ENCODE results near the gene MCCC1. TPM values are rescaled to one million over a fixed set of nuclear protein-coding genes. Genes with fewer than 3 reads are reported as not detected.
A peak's percentile ranks its signal among the peaks of the same experiment; 100 is the strongest.

Gene MCCC1
- total and polyA plus RNA-seq, 4 experiments from 2014 or later, result 27.0 to 43.8 (median 29.0) TPM

DNA sequence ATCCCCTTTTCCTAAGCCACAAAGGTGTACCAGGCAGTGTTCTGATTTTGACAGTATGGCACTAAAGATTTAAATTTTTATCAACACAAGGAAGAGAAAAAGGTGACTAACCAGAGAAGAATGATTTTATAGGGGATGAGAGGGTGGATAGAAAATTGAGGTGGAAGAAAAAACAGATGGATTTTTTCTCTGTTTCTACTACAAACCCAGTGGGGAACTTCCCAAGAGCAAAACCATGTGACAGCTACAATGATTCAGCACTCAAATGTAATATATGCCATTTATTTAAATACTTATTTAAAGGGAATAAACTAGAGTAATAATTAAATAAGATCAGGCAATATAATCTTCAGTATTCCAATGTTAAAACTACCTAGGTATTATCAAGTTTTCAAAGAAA is 130.0 kb downstream of the MCCC1 start:
- no peaks in the 10 kb centered on the region for H3K9me3 ChIP-seq (ENCODE audit: control insufficient read depth in 1 of 2, low read length in 2 of 2)
- H3K27ac Mint-ChIP-seq, result peak overlapping the region in 4 of 7 donors; percentile 1 to 55 (median 46)
- H3K27me3 ChIP-seq (ENCODE audit: insufficient read depth, low read length), result no peaks in the 10 kb centered on the region
- peaks cover 58% of the 10 kb centered on the region for H3K4me1 ChIP-seq (ENCODE audit: insufficient read depth, low read length)
- H3K27me3 Mint-ChIP-seq, result no peaks in the 10 kb centered on the region
- H3K9me3 Mint-ChIP-seq, result no peaks in the 10 kb centered on the region
- H3K4me3 Mint-ChIP-seq, result peak overlapping the region in 2 of 8 donors; percentile 40 to 41
- intact Hi-C loops (cut with micrococcal nuclease), result loop anchor here (10.0 kb wide), 1 partner anchor 54 kb away; no protein-coding TSS in a partner anchor
- no peaks in the 10 kb centered on the region for H3K36me3 ChIP-seq (ENCODE audit: insufficient read depth, low read length)
- H3K36me3 Mint-ChIP-seq, result peaks cover 3 to 4% of the 10 kb centered on the region in 2 donors
- POLR2A ChIA-PET (ENCODE audit: partially characterized antibody), result interaction anchor here (1.0 to 3.8 kb wide), 4 partner anchors 10 to 129 kb away, joined by 3 to 23 read pairs (median 4); partner anchors contain the start of gene DCUN1D1
- no peak for DNase-seq
- no peak overlapping the region for H3K4me3 ChIP-seq (ENCODE audit: low read length in 2 of 2)
- CTCF ChIA-PET (ENCODE audit: partially characterized antibody), result interaction anchor here (0.9 kb wide), 1 partner anchor 9 kb away, joined by 3 read pairs; no protein-coding TSS in a partner anchor
- no peak overlapping the region for H3K27ac ChIP-seq (ENCODE audit: low read depth, low read length)
- peaks cover 44 to 60% (median 50%) of the 10 kb centered on the region in 4 donors for H3K4me1 Mint-ChIP-seq

DNA sequence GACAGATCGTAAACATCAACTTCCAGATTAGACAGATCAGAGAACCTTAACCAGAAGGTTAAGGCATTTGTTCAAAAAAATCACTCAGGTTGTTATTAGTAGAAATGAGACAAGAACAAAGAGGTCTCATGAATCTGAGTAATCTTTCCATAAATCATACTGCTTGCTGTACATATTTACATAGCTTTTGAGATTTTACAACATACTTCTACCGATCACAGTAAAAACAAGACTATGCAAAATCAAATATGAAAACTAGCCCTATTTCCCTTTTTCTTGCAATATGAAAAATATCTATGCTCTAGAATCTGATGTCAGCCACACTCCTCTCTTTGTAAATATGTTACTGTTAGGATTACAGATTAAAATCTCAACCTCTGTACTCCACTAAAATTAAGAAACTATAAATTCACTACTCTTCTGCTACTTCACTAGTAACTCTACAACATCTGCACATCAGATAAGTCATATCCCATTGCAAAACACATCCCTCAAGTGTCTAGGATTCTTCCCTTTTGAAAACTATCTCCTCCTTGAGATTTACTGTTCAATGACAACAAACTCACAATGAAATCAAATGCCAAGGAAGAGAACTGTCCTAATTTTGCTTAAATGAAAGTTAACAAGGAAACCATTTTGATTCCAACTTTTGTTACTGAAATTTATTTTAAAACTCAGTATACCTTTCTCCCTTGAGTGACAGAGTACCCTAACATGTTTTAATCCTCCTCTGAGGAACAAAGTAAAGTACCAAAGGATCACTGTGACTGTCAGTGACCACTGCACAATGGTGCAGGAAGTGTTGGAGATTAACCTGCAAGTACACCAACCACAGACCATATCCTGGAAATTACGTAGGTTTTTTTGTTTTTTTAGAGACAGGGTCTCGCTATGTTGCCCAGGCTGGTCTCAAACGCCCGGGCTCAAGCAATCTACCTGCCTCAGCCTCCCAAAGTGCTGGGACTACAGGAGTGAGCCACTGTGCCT is 131.8 kb downstream of the MCCC1 start:
- CTCF ChIA-PET (ENCODE audit: partially characterized antibody), result no interaction called here
- H3K9me3 ChIP-seq (ENCODE audit: control insufficient read depth in 1 of 2, low read length in 2 of 2), result no peaks in the 10 kb centered on the region
- Mint-ChIP-seq H3K36me3 (peaks cover 8 to 12% of the 10 kb centered on the region in 2 donors), H3K4me3 (peak overlapping the region in 6 of 8 donors; percentile 21 to 82 (median 60)), H3K27me3 (no peaks in the 10 kb centered on the region), H3K4me1 (peaks cover 43 to 55% (median 51%) of the 10 kb centered on the region in 4 donors), H3K27ac (peak overlapping the region; percentile 15 to 95 (median 68)), H3K9me3 (no peaks in the 10 kb centered on the region)
- peaks cover 58% of the 10 kb centered on the region for H3K4me1 ChIP-seq (ENCODE audit: insufficient read depth, low read length)
- intact Hi-C loops (cut with micrococcal nuclease), result loop anchor here (10.0 kb wide), 1 partner anchor 53 kb away; no protein-coding TSS in a partner anchor
- DNase-seq, result peak in 4 of 5 donors; percentile 24 to 39 (median 38)
- POLR2A ChIA-PET (ENCODE audit: partially characterized antibody), result interaction anchor here (0.5 to 3.8 kb wide), 3 partner anchors 11 to 56 kb away, joined by 5 to 23 read pairs (median 6); partner anchors contain the start of gene DCUN1D1
- H3K4me3 ChIP-seq (ENCODE audit: low read length in 2 of 2), result no peak overlapping the region
- H3K27ac ChIP-seq (ENCODE audit: low read depth, low read length), result no peak overlapping the region
- H3K36me3 ChIP-seq (ENCODE audit: insufficient read depth, low read length), result no peaks in the 10 kb centered on the region
- H3K27me3 ChIP-seq (ENCODE audit: insufficient read depth, low read length), result no peaks in the 10 kb centered on the region

DNA sequence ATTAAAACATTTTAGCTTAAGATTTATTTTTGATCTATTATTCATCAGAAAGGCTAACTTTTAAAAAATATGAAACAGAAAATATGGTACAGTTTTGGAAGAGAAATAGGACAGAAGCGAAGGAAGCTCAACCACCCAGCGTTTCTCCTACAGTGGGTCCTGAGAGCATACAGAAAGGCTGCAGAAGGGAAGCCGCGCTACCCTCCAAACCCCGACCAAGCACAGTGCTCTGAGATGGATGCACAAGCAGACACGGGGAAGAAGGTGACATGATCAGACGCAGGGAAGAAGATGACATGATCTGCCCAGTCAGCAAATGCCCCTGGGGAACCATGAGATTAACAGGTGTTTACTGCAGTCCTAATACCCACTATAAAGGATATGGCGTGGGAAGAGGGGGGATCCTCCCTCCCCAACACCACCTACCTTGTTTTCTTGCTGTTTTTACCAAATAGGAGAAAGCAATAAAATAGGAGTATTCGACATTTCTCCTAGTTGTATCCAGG is 133.4 kb downstream of the MCCC1 start:
- H3K27ac Mint-ChIP-seq, result peak overlapping the region in 5 of 7 donors; percentile 18 to 69 (median 52)
- ChIA-PET CTCF (ENCODE audit: partially characterized antibody) (no interaction called here), POLR2A (ENCODE audit: partially characterized antibody) (no interaction called here)
- H3K9me3 ChIP-seq (ENCODE audit: control insufficient read depth in 1 of 2, low read length in 2 of 2), result no peaks in the 10 kb centered on the region
- peaks cover 49% of the 10 kb centered on the region for H3K4me1 ChIP-seq (ENCODE audit: insufficient read depth, low read length)
- peaks cover 36 to 49% (median 43%) of the 10 kb centered on the region in 4 donors for H3K4me1 Mint-ChIP-seq
- peak overlapping the region in 5 of 8 donors; percentile 10 to 55 (median 16) for H3K4me3 Mint-ChIP-seq
- intact Hi-C loops (cut with micrococcal nuclease), result loop anchor here (10.0 kb wide), 1 partner anchor 51 kb away; no protein-coding TSS in a partner anchor
- no peak for DNase-seq
- peak overlapping the region in 1 of 2 donors; percentile 16 for H3K4me3 ChIP-seq (ENCODE audit: low read length in 2 of 2)
- no peaks in the 10 kb centered on the region for H3K27me3 Mint-ChIP-seq
- H3K27me3 ChIP-seq (ENCODE audit: insufficient read depth, low read length), result no peaks in the 10 kb centered on the region
- no peaks in the 10 kb centered on the region for H3K36me3 ChIP-seq (ENCODE audit: insufficient read depth, low read length)
- H3K36me3 Mint-ChIP-seq, result peaks cover 9 to 16% of the 10 kb centered on the region in 2 donors
- H3K27ac ChIP-seq (ENCODE audit: low read depth, low read length), result no peak overlapping the region
- no peaks in the 10 kb centered on the region for H3K9me3 Mint-ChIP-seq

Other genes starting within 250 kb of the MCCC1 start
- gene DCUN1D1, start 119.0 kb downstream of the MCCC1 start, total RNA-seq, result 10 to 100 TPM; 34.4 to 36.4 TPM
- gene DCUN1D1, start 119.0 kb downstream of the MCCC1 start, polyA plus RNA-seq, result 10 to 100 TPM; 26.1 to 31.1 TPM
- gene LAMP3, start 63.2 kb upstream of the MCCC1 start, total RNA-seq, result under 1 TPM; 0.76 to 0.97 TPM
- 1 to 10 TPM; 2.6 to 5.6 TPM for gene LAMP3, start 63.2 kb upstream of the MCCC1 start, polyA plus RNA-seq
- gene B3GNT5, start 153.8 kb upstream of the MCCC1 start, total RNA-seq, result under 1 TPM; 0.25 to 0.41 TPM
- gene B3GNT5, start 153.8 kb upstream of the MCCC1 start, polyA plus RNA-seq, result under 1 TPM; 0.08 to 0.53 TPM

Data from CD4-positive, alpha-beta memory T cell (primary cell).